HG02588 (cell line): Measurements from ENCODE around the gene RAB3C.

Experiments used
- ATAC-seq: cut with Tn5 transposase; IDR thresholded peaks from one replicate; pipeline ENCODE4 v1.9.1; 2021; ENCODE audit warnings: mild to moderate bottlenecking, moderate library complexity; ENCODE audit not compliant: unreplicated experiment

The RAB3C gene

DNA sequence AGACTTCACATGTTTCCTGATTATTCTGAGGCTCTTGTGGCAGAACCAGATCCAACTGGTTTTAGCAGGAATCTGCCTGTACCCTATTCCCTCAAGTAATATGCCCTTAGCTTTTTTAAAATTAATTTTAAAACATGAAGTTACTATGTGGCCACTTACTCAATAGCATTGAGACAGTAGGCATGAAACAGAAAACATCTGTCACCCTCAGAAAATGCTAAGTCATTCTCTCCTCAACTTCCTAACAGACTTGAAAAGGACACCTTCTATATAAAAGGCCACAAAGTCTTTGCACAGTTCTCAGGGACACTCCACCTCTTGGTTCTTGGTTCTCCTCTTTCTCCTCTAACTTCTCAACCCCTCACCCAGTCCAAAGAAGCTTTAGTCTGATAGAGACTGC is 277.8 kb downstream of the RAB3C start:
- no peak for ATAC-seq

DNA sequence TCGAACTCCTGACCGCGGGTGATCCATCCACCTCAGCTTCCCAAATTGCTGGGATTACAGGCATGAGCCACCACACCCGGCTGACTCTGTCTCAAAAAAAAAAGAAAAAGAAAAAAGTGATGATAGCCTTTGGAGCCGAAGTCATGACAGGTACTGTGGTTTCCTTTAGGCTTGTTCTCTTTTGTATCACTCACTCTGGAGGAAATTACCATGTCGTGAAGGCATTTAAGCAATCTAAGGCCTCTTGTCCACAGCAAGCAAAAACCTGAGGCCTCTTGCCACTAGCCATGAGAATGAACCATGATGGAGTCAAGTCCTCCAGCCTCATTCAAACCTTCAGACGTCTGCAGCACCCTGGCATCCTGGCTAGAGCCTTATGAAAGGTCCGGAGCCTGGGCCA is 286.1 kb downstream of the RAB3C start:
- ATAC-seq = no peak

DNA sequence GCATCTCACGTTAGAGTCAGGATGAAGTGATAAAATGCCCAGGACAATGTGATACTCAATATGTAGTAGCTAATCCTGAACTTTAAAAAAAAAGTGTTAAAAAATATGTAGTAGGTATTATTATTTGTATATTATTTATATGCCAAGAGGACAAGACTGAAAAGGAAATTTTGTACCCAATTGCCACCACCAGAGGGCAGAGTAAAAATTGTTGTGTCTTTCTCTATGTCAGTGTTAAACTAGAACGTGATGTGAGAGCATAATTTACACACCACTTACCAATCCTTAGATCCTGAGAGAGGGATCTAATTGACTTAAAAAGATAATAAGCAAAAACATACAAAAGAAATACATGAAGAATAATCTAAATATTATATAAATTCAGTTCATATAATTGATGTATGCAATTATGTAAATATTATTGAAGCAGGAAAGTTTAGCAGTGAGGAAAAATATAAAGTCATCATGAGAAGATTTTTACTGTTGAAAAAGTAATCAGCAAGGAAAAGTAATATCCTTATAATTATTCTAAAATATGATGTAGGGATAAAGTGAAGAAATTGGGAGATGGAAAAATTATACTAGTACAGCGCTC is 288.9 kb downstream of the RAB3C start:
- ATAC-seq = peak; percentile 68

- ATAC-seq = no peak
These were observed 289.9 kb downstream of the RAB3C start for GRCh38 chr5:58872670-58873273.

DNA sequence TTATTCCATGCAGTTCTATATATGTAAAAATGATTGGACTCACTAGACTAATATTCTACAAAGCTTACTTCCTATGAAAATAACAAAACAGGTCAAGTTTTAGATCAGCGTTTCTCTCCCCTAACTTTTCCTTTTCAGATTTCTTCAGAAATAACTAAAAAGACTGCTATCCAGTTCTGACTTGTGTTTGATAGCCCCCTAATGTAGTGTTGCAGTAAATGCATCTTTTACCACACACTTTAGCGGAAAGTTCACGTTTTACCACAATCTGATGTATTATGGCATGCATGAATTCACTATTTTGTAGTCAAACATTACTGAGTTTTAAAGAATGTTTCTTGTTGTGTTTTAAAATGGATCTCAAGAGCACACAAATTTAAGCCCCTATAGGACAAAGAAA is 292.7 kb downstream of the RAB3C start:
- ATAC-seq = no peak

DNA sequence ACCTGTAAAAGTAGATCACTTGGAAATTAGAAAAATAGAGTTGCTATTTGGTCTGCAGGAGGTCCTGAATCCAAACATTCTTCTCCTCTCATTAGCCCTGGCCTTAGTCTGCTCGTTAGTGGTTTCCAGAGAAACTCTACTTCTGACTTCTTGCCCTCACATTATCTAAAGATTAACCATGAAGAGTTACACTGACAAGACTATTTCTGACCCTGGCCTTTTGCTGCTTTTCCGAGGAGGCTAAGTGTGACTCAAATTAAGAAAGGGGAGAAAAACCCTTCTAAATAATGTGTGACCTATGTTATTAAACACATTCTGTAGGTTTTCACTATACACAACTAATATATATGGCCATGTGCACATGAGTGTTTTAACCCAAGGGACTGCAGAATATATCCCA is 302.4 kb downstream of the RAB3C start:
- ATAC-seq = peak; percentile 63

GRCh38 chr5:58886315-58887207 is 303.7 kb downstream of the RAB3C start:
- ATAC-seq = peak; percentile 64

GRCh38 chr5:58887311-58887710 is 304.4 kb downstream of the RAB3C start:
- ATAC-seq = no peak

GRCh38 chr5:58887721-58888409 is 305.0 kb downstream of the RAB3C start:
- ATAC-seq = no peak

- no peak for ATAC-seq
These were observed 307.4 kb downstream of the RAB3C start for GRCh38 chr5:58890265-58890664.

DNA sequence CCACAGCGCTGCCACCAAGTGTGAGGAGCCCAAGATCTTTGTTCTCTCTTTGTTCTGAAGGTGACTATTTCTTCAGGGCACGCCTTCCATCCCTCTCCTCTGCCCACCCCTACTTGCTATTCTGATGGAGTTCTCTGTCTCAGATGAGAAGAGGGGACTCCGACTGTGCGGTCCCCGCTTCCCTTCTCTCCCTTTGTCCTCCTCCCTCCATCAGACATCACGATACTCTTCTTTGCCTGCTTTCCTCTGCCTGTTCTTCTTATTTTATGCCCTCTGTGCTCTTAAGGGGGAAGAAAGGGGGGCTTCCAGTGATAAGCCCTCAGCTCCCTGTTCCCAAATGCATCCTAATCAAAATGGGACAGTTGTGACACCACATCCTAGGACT is 307.8 kb downstream of the RAB3C start:
- no peak for ATAC-seq

DNA sequence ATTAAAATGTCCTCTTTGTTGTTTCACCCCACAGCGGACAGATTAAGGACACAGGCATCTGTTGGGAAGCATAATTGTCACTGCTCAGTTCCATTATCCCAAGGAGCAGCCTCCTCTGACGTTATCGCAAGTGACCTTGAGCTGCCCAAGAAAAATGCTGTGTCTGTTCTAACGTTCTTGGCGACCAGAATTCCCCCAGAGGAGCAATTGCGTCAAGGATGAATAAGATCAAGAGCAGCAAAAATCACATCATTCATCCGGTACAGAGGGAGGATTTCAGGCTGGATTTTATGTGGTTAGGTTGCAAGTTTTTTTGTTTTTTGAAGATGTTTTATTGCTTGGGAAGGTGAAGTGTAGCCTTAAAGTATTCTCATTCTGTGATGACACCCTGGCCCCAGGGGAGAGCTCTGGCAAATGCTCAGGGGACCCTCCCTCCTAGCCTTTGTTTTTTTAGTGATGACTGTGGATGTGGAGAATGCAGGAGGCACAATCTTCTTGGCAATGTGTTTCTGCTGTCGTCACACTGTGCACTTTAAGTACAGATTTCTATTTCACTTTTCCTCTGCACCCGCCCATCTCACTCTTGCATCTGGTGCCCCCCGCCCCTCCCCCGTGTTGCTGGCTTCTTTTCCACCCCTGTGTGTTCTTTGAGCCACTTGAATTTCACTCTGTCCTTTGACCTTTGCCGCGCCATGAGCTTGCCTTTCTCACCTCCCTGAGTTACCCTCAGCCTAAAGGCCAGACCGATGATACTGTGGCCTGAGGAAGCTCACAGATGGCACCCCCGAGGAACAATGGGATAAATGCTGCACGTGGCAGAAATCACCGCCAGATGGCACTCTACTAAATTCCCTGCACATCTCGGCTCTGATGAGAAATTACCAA is 308.5 kb downstream of the RAB3C start:
- ATAC-seq = peak; percentile 38

- no peak for ATAC-seq
These were observed 309.1 kb downstream of the RAB3C start for GRCh38 chr5:58891971-58892343.

DNA sequence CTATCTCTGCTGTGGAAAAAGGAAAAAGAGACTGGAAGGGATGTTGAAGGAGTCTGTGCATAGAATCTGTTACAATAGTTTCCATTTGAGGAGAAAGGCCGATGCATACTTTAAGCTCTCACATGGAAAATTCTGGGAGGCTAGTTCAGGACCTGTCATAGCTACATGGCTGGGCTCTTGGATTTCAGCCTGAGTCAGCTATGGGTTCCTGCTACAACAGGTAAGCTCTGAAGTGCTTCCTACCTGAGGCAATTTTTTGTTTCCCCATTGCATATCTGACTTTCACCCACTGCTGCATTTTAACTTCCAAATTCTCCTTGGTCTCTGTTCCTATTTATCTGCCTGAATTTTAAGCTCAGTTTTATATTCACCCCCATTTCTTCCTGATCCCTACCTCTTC is 310.7 kb downstream of the RAB3C start:
- no peak for ATAC-seq

- ATAC-seq = no peak
These were observed 315.1 kb downstream of the RAB3C start for GRCh38 chr5:58898006-58898405.

GRCh38 chr5:58898538-58898937 is 315.7 kb downstream of the RAB3C start:
- ATAC-seq = no peak

DNA sequence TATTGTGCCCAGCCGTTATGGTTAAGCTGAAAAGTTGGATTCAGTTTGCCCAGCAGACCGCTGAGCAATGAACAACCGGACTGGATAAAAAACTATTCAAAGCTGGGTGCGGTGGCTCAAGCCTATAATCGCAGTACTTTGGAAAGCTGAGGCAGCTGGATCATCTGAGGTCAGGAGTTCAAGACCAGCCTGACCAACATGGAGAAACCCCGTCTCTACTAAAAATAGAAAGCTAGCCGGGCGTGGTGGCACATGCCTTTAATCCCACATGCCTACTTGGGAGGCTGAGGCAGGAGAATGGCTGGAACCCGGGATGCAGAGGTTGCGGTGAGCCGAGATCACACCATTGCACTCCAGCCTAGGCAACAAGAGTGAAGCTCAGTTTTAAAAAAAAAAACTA is 318.4 kb downstream of the RAB3C start:
- no peak for ATAC-seq

GRCh38 chr5:58902305-58902704 is 319.4 kb downstream of the RAB3C start:
- ATAC-seq = no peak

DNA sequence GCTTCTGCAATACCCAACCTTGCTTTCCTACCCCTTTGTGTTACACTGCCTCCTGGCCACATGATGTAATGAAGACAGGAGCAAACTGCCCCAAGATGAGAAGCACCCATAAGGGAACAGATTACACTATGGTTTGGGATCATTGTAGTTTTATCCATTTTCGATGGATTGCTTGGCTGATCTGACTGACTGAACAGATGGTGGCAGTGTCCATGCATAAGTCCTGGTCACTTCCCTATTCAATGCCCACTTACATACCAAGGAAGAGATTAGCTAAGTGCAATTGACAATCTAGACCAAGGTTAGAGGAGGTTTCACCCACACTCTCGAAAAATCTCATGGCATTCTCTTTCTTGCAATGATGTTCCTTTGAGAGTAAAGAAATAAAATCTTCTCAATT is 319.9 kb downstream of the RAB3C start:
- ATAC-seq = no peak

DNA sequence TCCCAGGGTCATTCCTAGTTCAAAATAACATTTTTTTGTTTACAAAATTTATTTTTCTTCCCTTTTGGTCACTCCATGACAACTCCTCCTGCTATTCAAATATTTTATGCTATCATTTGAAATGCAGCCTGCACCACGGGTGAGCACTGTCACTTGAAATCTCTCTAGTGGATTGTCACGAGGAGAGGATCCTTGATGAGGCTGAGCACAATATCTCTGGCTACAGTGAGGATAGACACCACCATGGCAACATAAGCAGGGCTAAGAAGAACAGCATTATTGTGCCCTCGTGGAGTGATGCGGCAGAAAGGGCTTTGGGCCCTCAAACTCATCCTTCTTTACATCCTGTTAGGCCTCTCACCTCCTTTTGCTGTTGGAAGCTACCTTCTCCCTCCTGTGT is 321.9 kb downstream of the RAB3C start:
- no peak for ATAC-seq

GRCh38 chr5:58905944-58906343 is 323.1 kb downstream of the RAB3C start:
- no peak for ATAC-seq
